GM19238 (cell line): ENCODE data around the gene MMP25.
A peak's percentile ranks its signal among the peaks of the same experiment; 100 is the strongest.
"Not testable (repeated sequence)": the region's sequence is repeated elsewhere in the genome, so short reads cannot be mapped to it uniquely, and the experiment has no call there.

ENCODE experiments used
- DNase-seq: peaks from one replicate; pipeline ENCODE4 v3.0.0; 2011; ENCODE audit warnings: low spot score; ENCODE audit not compliant: insufficient read length

Gene MMP25

GRCh38 chr16:3054965-3055733 lies 8.8 kb downstream of the MMP25 start:
- DNase-seq: no peak

DNA sequence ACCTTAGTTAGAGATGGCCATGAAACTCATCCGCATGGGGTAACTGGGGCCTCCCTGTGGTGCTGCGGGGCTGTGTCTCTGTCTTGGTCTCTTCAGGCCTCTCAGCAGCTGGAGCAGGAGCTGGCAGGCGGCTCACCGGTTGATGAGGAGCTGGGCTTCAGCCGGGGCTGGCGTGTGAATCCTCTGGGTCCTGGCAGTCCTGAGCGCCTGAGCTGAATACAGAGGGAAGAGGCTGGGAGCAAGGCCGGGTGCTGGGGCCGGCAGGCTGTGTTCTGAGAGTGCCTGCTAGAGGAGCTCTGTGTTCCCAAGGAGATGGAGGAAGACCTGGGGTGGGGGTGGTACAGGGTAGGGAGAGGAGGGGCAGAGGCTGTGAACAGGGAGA lies 9.4 kb downstream of the MMP25 start:
- DNase-seq: not testable (repeated sequence)

DNA sequence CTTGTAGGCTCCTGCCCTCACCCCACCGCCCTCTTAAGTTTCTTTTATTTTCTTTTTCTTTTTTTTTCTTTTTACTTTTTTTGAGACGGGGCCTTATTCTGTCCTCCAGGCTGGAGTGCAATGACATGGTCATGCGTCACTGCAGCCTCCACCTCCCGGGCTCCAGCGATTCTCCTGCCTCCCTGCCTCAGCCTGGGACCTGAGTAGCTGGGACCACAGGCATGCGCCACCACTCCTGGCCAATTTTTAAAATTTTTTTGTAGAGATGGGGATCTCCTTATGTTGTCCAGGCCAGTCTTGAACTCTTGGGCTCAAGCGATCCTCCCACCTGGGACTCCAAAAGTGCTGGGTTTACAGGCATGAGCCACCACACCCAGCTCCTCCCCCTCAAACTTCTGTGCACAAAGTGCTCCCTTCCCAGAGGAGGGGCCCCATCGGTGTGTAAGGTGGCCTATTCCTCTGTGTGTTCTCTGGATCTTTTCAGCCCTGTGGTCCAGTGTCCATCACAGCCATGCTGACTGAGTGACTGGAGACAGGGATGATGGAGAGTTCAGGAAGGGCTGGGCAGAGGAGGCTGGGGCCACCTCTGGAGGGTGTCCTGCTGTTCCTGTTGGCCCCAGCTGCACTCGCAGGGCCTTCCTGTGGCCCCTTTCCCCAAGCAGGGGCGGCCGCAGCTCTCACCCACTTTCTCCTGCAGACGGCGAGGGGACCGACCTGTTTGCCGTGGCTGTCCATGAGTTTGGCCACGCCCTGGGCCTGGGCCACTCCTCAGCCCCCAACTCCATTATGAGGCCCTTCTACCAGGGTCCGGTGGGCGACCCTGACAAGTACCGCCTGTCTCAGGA lies 10.2 kb downstream of the MMP25 start:
- no peak for DNase-seq

DNA sequence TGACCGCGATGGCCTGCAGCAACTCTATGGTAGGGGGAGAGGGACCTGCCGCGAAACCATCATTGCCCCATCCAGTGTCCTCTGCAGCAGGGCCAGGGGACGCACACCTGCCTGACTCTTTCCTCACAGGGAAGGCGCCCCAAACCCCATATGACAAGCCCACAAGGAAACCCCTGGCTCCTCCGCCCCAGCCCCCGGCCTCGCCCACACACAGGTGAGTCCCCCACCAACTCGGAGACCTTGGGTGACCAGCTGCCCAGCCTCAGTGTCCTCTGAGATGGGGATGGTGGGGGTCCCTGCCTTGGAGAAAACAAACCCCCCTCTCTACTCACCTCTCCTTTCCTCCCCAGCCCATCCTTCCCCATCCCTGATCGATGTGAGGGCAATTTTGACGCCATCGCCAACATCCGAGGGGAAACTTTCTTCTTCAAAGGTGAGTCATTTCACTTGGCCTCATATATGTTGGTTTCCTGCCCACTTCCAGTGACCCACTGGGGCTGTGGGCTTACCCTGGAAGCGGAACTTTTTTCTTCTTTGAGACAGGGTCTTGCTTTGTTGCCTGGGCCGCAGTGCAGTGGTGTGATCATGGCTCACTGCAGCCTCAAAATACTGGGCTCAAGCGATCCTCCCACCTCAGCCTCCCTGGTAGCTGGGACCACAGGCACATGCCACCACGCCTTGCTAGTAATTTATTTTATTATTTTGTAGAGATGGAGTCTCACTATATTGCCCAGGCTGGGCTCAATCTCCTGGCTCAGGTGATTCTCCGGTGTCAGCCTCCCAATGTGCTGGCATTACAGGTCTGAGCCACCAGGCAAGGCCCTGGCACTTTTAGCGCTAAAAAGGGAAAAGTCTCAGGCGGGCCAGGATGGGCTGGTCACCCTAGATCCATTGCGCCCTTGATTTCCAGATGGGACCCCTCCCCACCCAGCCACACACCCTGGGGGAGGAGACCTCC lies 11.1 kb downstream of the MMP25 start:
- no peak for DNase-seq

DNA sequence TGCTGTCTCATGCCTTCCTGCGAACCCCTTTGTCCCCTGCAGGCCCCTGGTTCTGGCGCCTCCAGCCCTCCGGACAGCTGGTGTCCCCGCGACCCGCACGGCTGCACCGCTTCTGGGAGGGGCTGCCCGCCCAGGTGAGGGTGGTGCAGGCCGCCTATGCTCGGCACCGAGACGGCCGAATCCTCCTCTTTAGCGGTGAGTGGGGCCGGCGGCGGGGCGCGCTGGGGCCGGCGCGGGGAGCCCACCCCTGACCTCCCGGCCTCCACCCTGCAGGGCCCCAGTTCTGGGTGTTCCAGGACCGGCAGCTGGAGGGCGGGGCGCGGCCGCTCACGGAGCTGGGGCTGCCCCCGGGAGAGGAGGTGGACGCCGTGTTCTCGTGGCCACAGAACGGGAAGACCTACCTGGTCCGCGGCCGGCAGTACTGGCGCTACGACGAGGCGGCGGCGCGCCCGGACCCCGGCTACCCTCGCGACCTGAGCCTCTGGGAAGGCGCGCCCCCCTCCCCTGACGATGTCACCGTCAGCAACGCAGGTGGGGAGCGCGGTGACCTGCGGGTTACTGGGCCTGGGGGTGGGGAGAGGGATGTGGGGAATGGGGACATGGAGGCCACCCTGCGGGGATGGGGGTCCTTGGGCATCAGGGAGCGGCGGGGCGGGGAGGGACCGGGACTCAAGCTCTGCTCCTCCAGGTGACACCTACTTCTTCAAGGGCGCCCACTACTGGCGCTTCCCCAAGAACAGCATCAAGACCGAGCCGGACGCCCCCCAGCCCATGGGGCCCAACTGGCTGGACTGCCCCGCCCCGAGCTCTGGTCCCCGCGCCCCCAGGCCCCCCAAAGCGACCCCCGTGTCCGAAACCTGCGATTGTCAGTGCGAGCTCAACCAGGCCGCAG lies 12.0 kb downstream of the MMP25 start:
- DNase-seq: peak; percentile 55

- peak; percentile 91 for DNase-seq
These were observed 12.8 kb downstream of the MMP25 start for GRCh38 chr16:3059041-3059722.

GRCh38 chr16:3059723-3060242 lies 13.4 kb downstream of the MMP25 start:
- no peak for DNase-seq

- DNase-seq: no peak
These were observed 14.2 kb downstream of the MMP25 start for GRCh38 chr16:3060339-3061127.

- DNase-seq: no peak
These were observed 16.2 kb downstream of the MMP25 start for GRCh38 chr16:3062553-3062952.

DNA sequence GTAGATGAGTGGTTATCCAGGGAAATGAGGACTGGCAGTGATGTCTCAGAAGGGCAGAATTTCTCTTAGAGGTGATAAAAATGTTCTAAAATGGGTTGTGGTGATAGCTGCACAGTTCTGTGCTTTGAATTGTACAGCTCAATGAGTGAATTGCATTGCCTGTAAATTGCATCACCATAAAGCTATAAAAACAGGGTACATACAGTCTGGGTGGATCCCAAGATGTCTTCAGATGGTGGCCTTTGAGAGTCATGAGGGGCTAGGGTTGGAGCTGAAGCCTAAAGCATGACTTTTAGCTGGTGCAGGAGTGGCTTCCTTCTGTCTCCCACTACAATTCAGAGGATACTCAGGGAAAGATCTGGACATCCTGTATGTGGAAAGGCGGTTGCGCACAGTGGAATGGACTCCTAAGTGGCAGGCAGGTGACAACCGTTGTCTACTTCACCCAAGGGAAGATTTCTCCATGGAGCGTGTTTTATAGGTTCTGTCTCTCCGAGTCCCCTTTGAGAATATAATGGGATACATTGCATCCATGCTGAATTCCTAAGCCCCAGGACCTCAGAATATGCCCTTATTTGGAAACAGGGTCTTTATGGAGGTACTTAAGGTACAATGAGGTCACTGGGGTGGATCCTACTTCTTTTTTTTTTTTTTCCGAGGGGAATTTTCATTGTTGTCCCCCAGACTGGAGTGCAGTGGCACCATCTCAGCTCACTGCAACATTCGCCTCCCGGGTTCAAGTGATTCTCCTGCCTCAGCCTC lies 17.4 kb downstream of the MMP25 start:
- DNase-seq: no peak

DNA sequence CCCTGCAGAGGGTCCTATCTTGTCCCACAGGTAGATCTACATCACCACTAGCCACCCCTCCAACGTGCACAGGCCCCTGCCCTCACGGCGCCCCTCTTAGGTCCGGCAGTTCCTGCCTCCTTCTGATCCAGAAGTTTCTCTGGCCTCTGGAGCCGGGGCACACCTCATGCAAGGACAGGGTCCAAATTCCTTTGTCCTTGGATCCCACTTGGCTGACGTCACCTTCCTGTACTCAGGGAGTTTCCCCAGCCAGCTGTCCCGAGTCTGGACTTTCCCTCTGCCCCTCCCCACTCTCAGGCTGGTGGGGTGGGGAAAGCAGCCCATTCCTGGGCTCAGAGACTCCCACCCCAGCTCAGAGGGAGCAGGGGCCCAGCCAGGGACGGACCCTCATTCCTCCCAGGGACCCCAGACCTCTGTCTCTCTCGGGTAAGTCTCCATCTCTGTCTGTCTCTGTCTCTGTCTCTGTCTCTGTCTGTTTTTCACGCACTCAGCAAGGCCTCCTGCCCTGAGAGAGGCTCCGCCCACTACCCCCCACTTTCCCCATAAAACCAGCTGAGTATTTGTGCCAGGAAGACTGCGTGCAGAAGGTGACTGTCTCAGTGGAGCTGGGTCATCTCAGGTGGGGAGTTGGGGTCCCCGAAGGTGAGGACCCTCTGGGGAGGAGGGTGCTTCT lies 18.8 kb downstream of the MMP25 start, which contains the start of gene IL32:
Gene IL32 (plus strand): TSS at position 572 of the 673 bp plus-strand sequence. CDS start 172 bp downstream, outside the sequence.
- DNase-seq: no peak

DNA sequence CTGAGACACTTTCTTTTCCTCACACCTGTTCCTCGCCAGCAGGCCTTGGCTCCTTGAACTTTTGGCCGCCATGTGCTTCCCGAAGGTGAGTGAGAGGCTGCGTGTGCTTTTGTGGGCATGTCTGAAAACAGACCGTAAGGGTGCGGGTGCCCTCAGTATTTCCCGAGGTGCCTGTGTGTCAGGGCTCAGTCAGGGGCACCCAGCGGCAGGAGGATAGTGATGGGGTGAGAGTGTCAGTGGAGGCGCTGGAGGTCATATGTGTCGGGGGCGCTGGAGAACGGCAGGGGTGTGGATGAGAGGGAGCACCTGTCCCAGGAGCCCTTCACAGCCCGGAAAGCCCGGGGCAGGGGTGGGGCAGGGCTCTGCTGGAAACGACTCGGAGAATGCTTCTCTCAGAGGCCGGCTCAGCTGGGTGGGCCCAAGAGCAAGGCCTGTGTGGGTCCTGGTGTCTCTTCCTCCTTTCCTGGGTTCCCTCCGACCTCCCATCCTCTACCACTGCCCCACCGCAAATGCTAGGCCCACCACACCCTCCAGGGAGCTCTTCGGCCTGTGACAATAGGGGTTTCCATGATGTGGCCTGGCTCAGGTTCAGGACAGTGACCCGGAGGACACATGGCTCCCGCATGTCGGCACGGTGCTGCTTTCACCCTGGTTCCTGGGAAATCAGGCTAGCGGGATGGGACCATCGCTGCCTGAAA lies 19.5 kb downstream of the MMP25 start:
- no peak for DNase-seq

DNA sequence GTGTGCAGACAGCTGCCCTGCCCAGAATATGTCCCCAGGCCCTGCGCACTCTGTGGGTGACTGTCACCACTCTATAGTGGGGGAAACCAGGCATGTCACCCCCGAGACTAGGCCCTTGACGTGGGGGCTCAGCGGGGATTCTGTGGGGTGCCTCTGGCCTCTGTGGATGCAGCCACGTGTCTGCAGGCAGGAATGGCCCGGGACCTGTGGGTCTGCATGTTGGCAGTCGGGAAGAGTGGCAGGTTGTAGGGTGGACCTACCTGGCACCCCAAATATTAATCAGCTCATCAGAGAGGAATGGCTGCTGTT lies 20.0 kb downstream of the MMP25 start:
- no peak for DNase-seq

DNA sequence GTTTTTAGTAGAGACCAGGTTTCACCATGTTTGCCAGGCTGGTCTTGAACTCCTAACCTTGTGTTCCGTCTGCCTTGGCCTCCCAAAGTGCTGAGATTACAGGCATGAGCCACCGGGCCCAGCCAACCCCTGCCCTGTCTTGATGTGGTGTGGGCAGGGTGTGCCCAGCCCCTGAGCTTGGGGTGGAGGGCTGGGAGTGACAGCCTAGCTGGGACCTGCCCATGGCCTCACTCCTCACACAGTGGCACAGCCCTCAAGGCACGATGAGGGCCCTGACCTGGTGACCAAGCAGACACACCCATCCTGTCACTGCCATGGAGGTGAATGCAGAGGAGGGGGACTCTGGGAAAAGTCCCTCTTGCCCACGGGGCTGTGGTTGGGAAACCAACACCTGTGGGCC lies 22.1 kb downstream of the MMP25 start:
- no peak for DNase-seq

- not testable (repeated sequence) for DNase-seq
These were observed 22.8 kb downstream of the MMP25 start for GRCh38 chr16:3069146-3069545.

DNA sequence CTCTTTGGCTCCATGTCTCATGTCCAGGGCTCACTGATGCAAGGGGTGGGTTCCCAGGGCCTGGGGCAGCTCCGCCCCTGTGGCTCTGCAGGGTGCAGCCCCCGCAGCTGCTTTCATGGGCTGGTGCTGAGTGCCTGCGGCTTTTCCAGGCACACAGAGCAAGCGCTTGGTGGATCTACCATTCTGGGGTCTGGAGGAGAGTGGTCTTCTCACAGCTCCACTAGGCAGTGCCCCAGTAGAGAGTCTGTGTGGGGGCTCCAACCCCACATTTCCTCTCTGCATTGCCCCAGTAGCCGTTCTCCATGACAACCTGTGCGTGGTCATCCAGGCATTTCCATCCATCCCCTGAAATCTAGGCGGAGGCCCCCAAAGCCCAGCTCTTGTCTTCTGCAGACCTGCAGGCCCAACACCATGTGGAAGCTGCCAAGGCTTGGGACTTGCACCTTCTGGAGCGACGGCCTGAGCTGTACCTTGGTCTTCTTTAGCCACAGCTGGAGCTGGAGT lies 24.3 kb downstream of the MMP25 start:
- no peak for DNase-seq

DNA sequence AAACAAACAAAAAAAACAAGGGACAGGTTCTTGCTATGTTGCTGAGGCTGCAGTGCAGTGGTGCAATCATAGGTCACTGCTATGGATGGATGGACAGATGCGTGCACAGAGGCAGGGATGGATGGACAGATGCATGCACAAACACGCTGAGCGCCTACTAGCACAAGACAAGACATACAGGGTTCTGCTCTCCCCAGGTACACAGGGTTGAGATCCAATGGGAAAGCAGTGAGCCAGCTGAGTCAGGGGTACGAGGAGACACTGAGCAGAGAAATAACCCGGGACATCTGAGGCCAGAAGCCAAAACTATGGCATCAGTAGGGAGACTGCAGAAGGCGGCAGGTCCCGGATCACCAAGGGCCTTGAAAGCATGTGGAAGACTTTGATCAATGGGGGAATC lies 25.3 kb downstream of the MMP25 start:
- DNase-seq: no peak
